OCI-LY7 (cell line): ENCODE measurements around the gene MAPK13.

Experiments
- CTCF ChIP-seq: fragments of 200-600 bp; sonication (generic); conservative IDR thresholded peaks from 2 replicates; pipeline ENCODE4 v1.5.1; 2014; ENCODE audit warnings: mild to moderate bottlenecking, antibody characterized with exemption, low read length, moderate library complexity, mixed read lengths
- EZH2phosphoT487 ChIP-seq: fragments of 200-600 bp; sonication (generic); IDR thresholded peaks from 2 replicates; pipeline ENCODE4 v1.6.1; 2018; ENCODE audit warnings: low read depth, borderline replicate concordance, mild to moderate bottlenecking, mixed run types, antibody characterized with exemption, low read length, moderate library complexity, mixed read lengths

GRCh38 chr6:36133912-36134311 is 3.6 kb downstream of the MAPK13 start:
- TF ChIP-seq CTCF (no peak), EZH2phosphoT487 (no peak)
